Measurements from ENCODE around the gene MED13L.

DNA sequence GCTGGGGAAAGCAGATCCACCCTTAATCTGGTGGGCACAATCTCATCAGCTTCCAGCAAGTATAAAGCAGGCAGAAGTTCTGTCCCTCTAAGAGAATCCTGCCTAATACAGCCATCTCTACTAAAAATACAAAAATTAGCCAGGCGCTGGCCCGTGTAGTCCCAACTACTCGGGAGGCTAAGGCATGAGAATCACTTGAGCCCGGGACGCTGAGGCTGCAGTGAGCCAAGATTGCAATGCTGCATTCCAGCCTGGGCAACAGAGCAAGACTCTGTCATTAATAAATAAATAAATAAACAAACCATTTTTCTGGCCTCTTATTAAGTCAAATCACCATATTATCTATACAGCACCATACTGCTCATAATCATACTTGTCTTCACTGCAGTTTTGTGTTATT, 111.2 kb downstream of the MED13L start:
- no peak for TF ChIP-seq CTCF (IDR thresholded peaks at IDR 0.05)
- no peak for TF ChIP-seq ZFX (IDR thresholded peaks at IDR 0.05; ENCODE audit: borderline replicate concordance)

Data from 22Rv1 (cell line).